NCI-H2196 (cell line): ENCODE data around the gene SLC17A9.

Experiments
- DNase-seq: peaks from one replicate; lab custom pipeline; 2025; ENCODE audit not compliant: unreplicated experiment; lab: John Stamatoyannopoulos, UW

SLC17A9 gene

DNA sequence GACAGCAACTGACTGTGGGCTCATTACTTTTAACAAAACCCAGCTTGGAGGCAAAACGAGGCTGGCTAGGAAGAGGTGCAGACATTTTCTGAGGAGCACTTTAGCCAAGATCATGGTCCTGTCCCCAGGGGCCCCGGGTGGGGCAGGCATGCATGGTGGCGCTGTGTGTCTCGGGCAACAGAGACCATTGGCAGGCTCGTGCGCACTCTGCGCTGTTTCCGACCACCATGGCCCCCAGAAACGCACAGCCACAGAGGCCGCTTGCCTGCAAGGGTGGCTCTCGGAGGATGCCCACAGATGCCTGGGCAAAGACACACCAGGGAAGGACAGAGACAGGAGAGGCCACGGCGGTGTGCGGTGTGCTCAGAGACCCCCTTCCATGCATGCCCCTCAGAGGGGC is 47.5 kb downstream of the SLC17A9 start:
- DNase-seq = no peak

DNA sequence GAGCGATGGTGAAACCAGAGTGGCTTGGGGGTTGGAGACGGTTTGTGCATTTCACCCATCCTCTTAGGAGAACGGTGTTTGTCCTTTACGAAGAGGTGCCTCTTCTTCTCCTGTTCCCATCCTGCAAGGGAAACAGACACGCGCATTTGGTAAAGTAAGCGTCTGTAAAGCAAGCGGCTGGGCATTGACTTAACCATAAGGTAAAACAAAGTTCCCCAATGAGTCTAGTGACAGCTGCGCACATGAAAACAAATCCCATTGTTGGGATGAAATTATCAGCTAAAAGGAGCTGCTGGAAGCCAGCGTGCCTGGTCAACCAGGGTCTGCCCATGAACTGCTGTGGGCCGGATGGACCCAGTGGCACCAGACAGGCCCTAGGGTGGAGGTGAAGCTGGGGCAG is 48.4 kb downstream of the SLC17A9 start:
- DNase-seq = no peak

DNA sequence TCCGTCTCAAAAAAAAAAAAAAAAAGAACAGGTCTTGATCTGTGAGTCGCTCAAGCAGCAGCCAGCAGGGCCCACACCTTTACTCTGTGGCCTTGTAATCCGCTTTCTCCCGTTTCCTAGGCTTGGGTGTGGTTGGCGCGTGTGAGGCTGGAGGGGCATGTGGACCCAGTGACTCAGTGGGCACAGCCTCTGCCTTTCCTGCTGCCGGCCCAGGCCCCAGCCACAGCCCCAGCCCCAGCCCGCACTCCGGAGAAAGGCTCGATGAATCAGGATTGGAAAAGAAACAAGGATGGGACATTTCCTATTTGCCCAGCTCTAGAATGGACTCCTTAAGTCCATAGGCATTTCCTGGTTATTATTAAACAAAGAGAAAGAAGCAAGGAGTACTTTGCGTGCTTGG is 50.0 kb downstream of the SLC17A9 start:
- DNase-seq = no peak

DNA sequence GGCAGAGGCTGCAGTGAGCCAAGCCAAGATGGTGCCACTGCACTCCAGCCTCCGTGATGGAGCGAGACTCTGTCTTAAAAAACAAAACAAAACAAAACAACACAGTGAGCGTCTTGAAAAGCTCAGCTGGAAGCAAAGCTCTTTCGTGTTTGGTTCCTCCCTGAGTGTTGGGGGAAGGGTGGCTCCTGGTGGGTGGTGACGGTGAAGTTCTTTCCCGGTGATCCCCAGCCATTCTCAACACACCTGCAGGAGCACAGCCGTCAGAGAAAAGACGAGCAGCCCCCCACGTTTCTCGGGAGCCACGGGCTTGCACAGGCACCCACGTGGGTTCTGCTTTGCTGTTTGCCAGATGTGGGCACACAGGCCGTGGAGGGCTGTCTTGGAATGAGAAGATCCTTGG is 51.0 kb downstream of the SLC17A9 start:
- DNase-seq = no peak

DNA sequence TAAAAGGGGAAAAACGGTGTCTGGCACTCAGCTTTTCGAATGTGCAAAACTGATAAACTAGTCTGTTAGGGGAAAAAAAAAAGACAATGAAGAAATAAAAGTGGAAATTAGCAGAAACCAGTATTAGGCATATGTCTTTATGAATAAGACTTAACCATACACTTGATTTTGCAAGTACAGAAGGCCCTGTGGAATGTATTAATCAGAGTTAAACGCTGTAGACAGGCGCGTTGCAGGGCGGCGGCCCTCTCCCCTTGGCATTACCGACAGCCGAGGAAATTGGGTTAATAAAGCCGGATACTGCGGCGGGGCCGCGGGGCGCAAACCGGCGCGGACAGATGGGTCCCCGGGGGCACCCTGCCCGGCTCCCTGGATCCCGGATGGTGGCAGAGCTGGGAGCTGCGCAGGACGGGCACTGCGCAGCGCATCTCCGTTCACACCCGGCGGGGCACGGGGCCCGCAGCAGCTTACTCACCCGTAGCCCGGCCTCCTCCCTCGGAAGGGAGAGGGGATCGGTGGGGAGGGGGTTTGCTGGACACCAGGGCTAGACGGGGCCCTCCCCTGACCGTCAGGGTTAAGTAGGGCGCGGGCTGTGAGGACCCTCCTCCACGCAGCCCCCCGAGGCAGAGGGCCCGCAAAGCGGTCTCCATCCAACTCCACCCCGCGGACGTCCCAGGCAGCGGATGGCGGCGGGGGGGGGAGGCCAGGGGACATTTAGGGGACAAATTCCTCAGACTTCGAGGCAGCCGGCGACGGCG is 52.3 kb downstream of the SLC17A9 start:
- DNase-seq = no peak

DNA sequence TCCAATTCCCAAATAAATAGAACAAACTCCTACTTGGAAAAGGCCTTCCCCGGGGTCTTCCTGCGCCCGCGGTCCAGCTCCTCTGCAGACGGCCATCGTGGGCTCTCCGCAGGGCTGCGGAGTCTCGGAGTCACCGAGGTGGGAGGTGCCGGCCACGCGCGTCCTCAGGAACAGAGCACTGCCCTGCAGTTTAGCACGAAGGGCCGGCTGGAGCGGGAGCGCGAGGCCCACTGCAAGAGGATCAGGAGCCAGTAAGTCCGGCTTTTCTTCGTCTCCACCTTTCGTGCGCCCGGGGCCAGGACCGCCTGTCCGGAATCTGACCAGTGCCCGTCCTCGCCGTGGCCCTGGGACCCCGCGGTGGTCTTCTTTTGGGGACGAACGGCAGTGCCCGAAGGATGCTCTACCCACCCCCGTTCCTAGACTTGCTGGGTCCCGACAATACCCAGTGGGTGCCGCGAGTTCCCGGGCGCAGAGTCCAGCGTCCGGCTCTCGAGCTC is 52.9 kb downstream of the SLC17A9 start:
- DNase-seq = no peak

DNA sequence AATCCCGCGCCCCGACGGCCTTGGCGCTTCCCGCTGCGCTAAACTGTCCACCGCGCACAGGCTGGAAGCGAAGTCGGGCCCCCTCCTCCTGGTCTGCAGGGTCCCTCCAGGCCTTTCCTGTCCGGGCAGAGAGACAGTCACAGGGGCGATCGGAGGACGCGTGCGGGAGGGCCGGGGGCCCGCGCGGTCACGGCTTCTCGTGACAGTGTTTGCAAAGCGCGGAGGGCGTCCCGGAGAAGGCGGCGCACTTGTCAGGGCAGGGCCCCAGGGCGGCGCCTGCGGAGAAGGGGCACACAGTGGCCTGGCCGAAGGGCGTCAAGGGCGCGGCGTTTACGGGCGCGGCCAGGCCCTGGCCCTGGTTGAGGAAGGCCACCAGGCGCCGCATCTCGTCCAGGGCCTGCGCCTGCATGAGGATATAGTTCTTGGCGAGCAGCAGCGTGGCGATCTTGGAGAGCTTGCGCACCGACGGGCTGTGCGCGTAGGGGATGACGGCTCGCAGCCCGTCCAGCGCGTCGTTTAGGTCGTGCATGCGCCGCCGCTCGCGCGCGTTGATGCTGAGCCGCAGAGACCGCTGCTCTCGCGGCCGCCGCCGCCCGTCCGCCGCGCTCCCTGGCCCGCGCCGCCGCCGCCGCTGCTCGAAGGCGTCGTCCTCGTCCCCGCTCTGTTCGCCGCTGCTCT is 53.5 kb downstream of the SLC17A9 start:
- peak; percentile 38 for DNase-seq

DNA sequence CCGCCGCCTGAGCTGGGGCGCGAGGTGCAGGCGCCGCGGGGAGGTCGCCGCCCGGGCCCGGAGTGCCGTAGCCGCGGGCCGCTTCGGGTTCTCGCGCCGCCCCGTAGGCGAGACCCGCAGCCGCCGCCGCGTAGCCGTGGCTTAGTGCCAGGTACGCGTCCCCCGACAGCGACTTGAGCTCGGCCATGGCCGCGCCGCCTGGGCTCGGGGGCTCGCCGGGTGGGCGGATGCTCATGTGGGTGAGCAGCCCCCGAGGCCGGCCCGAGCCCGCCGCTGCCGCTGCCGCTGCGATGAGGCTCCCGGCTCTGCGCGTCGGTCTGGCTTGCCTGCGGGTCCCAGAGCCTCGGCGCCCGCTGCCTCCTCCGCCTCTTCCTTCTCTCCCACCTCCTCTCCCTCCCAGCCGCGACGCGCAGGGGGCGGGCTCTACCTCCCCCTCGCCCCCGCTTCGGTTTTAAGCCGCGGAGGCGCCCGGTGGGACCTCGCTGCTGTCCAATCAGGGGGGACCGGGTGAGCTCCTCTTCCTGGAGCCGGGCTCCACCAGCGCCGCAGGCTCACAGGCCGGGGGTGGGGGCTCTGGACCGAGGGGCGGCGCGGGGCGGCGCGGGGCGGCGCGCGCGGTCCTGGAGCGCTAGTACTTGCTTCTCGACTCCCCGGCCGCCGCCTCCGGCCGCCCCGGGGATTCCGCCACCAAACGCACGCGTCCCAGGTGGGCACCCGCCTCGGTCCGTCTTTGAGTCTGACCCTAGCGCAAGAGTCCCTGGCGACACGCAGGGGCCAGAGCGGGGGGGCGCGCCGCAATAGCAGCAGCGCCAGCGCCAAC is 54.2 kb downstream of the SLC17A9 start, which contains the start of gene BHLHE23:
Gene BHLHE23, minus strand, starts transcription at position 425 of the 820 bp plus-strand sequence. Its CDS starts 190 bp downstream, at position 235.
- DNase-seq = peak; percentile 38

DNA sequence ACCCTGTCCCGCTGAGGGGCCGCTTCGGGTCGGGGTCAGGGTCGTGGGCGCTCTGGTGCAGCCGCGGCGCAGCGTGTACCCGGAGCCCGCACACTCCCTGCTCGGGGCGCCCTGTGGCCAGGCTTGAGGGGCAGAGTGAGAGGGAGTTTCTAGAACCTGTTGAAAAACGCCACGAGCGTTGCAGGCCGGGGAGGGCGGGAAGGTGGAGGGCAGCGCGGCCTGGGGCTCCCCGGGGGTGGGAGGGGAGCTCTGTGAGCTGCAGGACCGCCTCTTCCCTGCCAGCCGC is 54.8 kb downstream of the SLC17A9 start:
- no peak for DNase-seq

DNA sequence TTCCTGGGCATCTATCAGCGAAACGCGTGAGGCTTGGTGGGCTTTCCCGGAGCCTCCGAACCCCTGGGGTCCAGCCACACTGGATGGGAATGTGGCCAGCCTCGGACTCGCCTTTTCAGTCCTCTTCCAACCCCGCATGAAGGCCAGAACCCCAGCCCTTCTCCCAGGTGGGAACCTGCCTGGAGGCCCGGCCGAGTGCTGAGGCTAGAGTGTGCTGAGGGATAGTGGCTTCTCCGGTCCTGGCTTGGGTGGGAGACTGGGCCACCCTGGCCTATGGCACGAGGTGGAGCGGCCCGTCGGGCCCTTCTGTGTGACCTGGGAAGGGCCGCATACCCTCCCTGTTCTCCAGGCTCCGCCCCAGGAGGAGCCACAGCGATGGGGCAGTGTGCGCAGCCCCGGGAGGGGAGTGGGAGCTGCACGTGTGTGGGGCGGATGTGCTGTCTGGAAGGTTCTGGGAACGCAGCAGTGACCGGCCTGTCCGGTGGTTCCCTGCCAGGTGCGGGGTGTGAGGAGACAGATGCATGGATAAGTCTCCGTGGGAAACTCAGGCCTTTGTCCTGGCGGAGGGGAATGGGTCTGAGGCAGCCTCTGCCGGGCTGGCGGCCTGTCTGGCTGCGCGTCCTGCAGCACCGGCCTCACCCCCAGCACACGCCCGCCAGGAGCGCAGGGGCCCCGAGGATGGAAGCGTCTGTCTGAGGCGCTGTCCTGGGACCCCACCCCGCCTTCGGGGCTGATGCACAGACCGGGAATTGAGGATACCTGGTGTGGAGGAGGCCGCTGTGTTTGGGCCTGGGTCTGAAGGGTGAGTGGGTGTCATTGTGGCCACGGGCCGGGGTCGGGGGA is 55.4 kb downstream of the SLC17A9 start:
- DNase-seq = no peak

DNA sequence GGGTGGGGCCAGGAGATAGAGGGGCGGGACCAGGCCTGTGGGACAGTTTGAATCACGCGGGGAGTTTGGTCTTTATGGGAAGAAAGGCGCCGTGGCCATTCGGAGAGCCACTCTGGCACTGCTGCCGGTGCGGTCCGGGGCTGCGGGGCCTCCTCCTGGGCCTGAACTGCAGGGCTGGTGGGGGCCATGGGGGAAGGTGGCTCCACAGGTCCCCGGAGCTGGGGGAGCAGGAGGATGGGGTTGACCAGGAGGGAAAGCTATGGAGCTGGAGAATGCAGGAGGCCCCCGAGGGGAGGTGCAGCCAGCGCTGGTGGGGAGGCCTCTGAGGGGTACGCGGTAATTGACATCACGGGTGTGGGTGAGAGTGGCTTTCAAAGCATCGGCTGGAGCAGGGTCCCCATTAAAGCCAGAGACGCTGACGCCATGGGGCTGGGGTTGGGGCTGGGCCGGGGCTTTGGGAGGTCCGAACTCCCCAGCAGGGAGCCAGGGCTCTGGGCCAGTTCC is 56.1 kb downstream of the SLC17A9 start:
- no peak for DNase-seq

DNA sequence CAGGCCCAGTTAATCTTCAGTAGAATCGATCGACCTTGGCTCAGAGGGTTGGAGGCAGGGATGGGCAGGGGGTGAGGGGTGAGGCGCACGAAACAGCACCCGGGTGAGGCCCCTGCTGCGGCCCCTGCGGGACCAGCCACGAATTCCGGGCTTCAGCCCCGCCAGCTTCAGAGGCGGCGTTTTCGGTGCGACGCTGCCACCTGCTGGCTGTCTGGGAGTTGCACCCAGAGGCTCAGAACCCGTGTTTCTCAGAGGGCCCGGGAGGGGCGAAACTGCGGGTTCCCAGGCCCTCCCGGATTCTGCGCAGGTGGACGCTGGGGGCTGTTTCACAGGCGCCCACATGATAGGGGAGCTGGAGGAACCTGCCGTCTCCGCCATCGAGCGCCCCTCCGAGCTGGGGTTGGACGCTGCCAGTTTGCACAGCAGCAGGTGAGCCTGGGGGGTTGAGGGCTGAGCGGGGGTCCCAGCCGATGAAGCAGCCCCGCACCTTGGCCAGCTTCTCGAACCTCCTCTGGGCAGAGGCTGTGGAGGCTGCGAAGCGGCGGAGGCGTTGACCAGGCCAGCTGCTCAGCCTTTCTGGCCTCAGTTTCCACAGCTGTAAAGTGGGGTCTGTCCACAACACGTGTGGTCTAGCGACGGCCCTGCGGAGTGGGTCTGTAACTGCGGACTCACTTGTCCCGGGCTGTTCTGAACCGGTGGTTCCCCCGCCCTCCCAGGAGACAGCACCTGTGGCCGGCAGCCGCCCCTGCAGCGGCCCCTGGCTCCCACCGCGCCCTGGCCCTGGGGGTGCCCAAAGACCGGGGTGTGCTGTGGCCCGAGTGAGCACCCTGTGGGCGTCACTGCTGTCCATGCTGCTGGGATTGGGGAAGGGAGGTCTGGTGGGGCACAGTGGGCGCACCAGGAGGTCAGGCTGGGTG is 56.8 kb downstream of the SLC17A9 start:
- DNase-seq = peak; percentile 84

DNA sequence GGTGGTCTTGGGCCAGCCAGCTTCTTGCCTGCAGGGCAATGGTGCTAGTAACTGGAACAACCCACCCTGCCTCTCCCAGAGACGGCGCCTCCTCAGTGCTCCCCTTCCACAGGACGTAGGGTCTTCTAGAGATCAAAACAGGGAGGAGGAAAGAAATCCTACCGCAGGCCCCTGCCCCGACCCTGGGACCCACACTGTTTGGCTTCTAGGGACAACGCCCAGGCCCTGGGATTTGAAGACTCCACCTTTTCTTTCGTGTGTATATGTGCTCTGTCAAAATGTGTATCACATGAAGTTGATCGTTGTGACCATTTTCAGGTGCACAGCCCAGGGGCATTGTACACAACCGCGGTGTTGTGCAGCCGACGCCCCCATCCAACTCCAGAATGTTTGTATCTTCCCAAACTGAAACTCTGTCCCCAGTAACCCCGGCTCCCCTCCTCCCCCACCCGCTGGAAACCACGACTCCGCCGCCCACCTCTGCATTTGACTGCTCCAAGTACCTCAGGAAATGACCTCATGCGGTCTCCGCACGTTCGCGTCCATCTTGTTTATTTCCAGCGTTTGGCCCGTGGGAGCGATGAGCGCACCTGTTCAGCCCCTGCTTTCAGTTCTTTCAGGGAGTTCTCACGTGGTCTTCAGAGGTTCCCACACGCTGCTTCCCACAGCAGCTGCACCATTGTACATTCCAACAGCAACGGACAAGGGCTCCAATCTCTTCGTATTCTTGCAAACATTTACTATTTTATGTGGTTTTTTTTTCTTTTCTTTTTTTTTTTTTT is 57.7 kb downstream of the SLC17A9 start:
- DNase-seq = peak; percentile 63

DNA sequence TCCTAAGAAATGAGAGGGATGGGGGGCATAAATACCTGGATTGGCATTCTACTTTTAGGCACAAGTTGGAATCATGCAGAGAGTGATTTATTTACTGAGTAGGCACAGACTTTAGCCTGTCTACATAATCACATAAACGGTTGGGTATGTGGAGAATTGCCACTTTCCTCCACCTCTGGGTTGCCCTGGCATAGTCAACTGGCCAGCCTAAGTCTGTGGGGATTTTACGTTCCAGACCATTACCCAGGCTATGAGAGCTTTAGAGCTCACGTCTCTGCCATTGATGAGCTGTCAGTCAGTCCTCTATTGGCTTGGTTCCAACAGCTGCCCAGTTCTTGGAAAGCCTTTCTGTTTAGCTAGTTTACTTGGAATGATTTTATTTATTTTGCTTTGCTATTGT is 59.3 kb downstream of the SLC17A9 start:
- DNase-seq = peak; percentile 7

DNA sequence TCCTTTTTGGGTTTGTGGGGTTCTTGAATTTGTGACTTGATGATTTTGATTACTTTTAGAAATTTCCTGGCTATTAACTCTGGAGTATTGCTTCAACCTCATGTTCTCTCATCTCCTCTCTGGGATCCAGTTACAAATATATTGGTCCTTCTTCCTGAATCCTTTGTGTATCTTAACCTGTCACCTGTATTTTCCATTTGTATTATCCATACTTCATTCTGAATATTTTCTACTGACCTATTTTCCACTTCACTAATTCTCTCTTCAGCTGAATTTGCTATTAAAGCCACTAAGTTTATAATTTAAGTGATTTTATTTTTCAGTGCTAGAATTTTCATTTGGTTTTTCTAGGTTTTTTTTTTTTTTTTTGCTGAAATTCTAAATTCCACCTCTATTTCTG is 60.7 kb downstream of the SLC17A9 start:
- DNase-seq = no peak

DNA sequence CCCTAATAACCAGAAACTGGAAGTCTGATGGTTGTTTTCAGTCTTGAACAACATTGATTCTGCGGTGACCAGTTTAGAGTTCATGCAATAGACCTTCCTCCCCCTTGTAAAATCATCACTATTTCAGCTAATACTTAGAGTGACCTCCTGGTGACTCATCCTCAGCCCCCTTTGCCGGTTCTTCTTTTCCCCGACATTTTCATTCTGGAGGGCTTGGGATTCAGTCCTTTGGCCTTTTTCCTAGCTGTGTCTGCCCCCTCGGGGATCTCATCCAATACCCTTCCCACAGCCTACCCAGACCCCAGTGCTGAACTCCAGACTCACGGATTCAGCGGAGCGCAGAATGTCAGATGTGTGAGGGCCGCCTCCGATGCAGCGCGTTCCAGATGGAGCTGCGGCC is 61.8 kb downstream of the SLC17A9 start:
- DNase-seq = no peak

DNA sequence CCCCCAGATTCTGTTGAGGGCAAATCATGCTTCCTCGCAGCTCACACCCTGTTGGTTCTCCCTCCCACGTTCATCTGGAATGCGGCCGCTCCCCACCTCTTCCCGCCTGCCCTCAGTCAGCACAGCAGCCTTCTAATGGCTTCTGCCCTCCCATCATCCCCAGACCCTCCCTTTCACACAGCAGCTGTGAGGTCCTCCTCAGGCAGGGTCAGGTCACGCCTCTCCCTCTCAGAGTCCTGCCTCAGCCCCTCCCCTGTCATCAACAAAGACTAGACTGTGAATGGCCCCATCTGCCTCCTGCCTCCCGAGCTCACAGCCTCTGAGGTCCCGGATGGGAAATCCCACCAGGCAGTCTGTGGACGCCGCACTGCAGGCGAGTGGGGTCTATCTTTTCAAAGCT is 62.2 kb downstream of the SLC17A9 start:
- no peak for DNase-seq

DNA sequence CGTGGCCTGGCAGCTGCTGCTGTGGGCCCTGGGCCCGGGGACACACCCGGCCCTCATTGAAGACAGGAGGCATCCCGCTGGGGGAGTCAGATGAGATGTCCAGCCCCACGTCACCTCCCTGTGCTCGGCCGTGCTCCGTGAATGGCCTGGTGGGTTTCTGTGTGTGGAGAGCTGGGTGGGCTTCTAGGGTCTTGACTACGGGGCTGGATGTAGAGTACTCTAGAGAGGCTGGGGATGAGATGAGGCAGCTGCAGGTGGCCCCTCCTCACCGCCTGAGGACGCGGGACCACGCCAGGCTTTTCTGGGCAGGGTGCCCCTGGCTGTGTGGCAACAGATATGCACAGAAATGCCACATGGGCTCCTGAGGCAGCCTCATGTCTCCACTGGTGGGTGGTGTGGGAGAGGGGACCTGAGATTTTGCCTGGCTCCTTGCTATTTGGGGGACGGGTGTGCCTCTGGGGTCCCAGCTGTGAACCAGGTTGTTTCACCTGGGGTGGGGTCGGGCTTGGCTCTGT is 62.7 kb downstream of the SLC17A9 start:
- no peak for DNase-seq
